Stimulated activated CD4-positive, alpha-beta T cell treated with anti-CD3 and anti-CD28 coated beads, TNF-alpha, amount 100 ng/mL, for 48 hours (primary cell): ENCODE data around the gene BRAT1.

ENCODE experiments used
- DNase-seq, 3 donors: peaks; one replicate each; pipeline ENCODE4 v3.0.0-alpha.2; 2020; ENCODE audit warnings: low read depth in 3 of 3

BRAT1 gene

DNA sequence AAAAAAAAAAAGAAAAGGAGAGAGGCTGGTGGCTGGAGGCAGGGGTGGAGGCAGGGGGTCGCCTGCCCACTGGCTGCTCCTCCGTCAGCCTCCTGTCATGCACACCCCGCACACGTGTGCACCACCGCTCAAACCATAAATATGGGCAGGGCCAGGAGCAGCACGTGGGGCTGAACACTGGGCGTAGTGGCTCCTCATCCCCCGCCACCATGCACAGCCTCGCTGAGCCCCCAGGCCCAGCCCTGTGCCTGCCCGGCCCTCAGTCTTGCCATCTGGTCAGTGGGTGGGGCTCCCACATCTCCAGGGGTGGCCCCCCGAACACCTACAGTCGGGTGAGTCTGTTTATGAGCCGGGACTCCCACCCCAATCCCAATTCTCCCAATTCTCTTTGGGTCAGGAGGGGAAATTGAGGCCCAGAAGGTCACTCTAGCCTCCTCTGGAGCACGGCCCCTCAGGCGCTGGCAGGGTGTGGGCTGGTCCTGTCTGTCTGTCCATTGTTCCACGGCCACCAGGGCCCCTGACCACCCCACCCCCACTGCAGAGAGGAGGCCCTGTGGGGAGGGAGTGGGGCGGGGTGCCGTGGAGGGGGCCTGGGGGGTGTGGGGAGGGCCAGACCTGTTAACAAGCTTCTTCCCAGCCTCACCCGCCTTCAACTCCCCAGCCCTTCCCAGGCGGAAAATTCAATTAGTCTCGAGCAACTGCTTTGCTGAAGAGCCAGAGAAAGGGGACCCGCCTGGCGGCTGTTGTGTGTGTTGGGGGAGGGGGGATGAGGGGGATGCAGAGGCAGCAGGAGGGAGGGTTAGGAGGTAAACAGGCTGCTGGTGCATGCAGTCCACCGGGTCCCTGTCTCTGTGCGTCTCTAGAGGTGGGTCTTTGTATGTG is 59.7 kb downstream of the BRAT1 start:
- DNase-seq, result no peak

DNA sequence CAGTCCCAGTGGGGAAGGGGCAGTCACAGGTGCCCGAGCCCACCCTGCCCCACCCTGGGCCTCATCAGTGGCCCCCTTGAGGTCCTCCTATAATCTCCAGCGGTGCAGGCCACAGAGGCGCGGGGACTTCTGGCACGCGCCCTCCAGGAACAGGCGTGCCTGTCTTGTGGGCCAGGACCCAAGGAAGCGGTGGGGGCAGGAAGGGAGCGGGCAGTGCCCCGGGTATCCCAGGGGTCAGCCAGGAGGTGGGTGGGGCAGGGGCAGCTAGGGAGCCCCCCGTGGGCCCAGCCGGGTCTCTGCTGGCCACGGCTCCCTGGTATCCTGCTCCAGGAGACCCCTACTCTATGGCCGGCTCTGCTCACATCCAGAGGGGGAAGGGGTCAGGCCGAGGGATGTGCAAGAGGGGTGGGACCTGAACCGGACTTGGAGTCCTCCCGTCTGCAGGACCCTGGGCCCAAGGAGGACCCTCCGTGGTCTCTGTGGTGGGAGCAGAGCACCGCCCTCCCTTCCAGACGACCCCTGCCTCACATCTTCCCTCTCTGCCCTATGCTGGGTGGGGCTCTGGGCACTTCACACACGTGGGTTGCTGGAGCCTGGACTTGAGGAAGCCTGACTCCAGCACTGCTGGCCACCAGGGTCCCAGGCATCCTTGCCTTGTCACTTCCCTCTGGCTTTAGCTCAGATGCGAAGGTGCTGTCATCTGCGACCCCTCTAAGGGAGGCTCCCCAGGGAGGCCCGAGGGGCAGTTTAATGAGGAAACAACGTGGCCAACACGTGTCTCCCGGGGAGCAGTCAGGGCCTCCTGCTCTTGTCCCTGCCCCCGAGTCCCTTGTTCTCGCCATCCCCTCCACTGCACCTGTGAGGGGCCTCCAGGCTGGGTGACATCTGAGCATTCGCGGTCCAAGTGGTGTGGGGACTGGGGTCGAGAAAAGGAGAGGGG is 60.9 kb downstream of the BRAT1 start:
- DNase-seq, result no peak

DNA sequence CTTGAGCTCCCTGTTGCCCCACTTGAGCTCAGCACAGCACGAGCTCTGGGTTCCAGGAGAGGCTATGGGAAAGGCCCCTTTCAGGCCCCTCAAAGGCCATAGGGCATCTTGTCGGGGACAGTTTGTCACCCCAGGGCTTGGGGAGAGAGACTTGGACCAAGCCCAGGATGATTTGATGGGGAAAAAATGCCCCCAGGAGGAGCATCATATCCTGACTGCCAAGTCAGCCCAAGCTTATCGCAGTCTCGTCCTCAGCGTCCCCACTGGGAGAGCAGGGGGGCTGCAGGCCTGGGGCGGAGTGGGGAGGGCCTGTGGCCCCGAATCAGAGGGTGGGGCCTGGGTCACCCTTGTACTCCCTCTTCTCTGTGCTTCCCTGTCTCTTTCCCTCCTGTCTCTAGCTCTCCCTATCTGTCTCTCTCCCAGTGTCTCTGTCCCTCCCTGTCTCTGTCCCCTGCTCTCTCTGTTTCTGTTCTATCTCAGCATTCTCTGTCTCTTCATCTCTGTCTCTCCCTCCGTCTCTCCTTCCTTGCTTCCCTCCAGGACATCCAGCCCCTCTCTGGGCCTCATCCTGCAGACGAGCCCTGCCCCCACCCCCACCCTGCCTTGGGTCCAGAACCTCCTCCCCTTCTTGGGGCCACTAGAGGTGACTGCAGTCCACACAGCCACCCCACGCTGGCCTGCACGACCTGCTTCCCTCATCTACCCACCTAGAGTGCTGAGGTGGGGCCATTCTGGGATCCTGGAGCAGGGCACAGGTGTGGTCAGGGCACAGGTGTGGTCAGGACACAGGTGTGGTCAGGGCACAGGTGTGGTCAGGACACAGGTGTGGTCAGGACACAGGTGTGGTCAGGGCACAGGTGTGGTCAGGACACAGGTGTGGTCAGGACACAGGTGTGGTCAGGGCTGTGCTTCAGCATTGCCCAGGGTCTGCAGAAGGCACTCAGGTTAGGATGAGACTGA is 61.8 kb downstream of the BRAT1 start:
- DNase-seq, result no peak

DNA sequence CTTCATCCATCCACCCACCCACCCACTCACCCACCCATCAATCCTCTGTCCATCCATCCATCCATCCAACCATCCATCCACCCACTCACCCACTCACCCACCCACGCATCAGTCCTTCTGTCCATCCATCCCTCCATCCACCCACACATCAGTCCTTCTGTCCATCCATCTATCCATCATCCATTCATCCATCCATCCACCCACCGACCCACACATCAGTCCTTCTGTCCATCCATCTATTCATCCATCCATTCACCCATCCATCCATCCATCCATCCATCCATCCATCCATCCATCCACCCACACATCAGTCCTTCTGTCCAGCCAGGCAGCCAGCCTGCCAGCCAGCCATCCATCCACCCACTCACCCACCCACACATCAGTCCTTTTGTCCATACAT is 63.3 kb downstream of the BRAT1 start:
- no peak for DNase-seq

DNA sequence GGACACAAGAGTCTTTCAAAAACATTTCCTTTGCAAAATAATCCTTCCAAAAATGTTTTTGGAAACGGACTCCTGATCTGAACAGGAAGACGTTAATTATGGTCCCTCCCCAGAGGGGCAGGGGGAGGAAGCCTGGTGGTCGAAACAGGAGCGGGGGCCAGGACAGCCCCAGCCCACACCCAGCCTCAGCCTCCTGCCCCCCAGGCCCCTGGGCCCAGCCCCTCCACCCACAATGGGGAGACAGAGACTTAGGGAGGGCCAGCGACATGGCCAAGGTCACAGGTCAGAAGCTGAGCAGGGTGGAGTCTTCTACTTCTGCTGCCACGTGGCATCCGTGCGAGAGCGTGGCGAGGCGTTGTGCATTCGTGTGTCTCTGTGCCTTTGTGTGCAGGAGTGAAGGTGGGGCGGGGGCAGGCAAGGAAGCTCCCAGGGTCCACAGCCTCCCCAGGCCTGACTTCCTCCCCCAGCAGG is 65.1 kb downstream of the BRAT1 start:
- no peak for DNase-seq

DNA sequence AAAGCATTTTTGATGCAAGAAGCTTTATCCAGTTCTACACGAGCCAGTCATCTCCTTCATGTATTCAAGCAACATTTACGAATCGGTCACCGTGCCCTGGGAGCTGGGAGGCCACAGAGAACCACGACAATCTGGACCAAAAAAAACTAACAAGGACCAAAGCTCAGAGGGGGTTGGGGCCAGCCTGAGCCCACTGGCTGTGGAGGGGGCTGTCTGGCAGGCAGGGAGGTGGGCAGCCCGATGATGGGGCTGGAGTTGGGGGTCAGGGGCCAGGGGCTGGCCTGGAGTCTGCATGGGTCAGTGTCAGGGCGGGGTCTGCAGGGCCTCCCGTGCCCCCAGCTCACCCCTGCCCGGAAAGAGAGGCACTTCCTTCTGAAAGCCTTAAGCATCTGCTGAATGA is 66.6 kb downstream of the BRAT1 start:
- no peak for DNase-seq

DNA sequence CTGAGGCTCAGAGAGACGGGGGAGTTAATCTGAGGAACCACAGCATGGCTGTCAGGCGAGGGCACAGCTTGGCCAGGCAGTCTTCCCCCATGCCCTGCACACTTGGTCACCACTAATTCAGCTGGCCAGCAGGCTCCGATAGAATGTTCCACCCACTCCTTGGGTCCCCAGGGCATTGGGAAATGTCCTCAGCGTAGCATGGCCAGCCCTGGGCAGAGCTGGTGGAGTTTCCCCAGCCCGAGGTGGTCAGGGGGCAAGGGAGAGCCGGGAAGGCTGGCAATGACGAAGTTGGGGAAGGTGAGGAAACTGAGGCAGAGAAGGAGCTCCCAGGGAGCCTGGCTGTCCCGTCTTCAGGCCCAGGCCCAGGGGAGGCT is 67.1 kb downstream of the BRAT1 start:
- DNase-seq, result no peak
